Muscle layer of duodenum (tissue), 2 donors: ENCODE data around the gene TNFRSF1B.

Experiments
- H3K27ac ChIP-seq: one replicate; pipeline ENCODE4 v1.7.0; 2013; ENCODE audit warnings: mild to moderate bottlenecking, low read length
- H3K27me3 ChIP-seq: one replicate; pipeline ENCODE4 v1.7.0; 2013; ENCODE audit warnings: low read depth, mild to moderate bottlenecking, control low read depth, low read length
- H3K36me3 ChIP-seq, 2 donors: one replicate each; pipeline ENCODE4 v1.7.0; 2013; ENCODE audit warnings: low read length in 2 of 2, control low read depth in 1 of 2, mild to moderate bottlenecking in 1 of 2; ENCODE audit not compliant: insufficient read depth in 2 of 2, control insufficient read depth in 1 of 2
- H3K4me1 ChIP-seq, 2 donors: one replicate each; pipeline ENCODE4 v1.7.0; 2013; ENCODE audit warnings: low read length in 2 of 2, mild to moderate bottlenecking in 2 of 2, control low read depth in 1 of 2, moderate library complexity in 1 of 2; ENCODE audit not compliant: insufficient read depth in 2 of 2, control insufficient read depth in 1 of 2
- H3K4me3 ChIP-seq, 2 donors: one replicate each; pipeline ENCODE4 v1.7.0; 2013; ENCODE audit warnings: low read length in 2 of 2, low read depth in 1 of 2, mild to moderate bottlenecking in 1 of 2
- H3K9me3 ChIP-seq, 2 donors: one replicate each; pipeline ENCODE4 v1.7.0; 2013; ENCODE audit warnings: low read length in 2 of 2, control low read depth in 1 of 2, mild to moderate bottlenecking in 1 of 2; ENCODE audit not compliant: control insufficient read depth in 1 of 2
- donor health status: healthy.

Gene TNFRSF1B

GRCh38 chr1:12166834-12167492, at the start of gene TNFRSF1B:
TSS of gene TNFRSF1B (plus strand) at chr1:12166991. CDS start at chr1:12167092, 101 bp downstream.
- Histone ChIP-seq H3K9me3 (no peaks in the 10 kb centered on the region), H3K4me3 (peak within 1 kb of the TSS; percentile 74 to 84), H3K4me1 (peaks cover 6 to 34% of the 10 kb centered on the region in 2 donors), H3K27ac (peak within 1 kb of the TSS; percentile 84), H3K27me3 (no peaks in the 10 kb centered on the region), H3K36me3 (no peaks in the 10 kb centered on the region)

DNA sequence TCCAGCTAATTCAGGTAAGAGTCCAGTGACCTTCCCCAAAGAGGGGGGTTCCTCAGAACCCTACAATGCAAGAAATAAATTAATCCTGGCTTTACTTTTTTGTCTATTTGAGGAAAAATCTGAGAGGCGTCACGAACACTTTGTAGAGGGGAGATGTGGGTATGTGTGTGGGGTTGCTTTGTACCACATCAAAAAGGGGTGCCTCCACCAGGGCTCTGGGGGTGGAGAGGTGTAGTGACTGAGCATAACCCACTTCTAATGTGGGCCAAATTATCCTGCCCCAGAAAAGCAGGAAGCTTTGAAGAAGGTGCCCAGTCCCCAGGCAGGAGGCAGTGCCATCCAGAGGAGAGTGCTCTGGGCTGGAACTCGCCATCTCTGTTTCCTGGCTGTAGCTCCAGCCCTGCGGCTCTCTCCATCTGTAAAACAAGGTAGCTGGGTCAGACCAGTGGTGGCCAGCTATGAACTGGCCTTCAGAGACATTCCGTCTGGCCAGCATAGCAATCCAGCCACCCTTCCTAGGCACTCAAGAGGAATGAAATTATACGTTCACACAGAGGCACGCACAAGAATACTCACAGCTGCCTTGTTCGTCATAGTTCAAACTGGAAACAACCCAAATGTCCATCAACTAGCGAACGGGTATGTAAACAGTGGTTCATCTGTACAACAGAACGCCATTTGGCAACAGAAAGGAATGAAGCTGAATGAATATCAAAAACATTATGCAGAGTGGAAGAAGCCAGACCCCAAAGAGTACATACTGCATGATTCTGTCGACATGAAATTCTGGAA, 45.4 kb upstream of the TNFRSF1B start:
- Histone ChIP-seq H3K27me3 (no peaks in the 10 kb centered on the region), H3K27ac (no peak overlapping the region), H3K4me1 (peaks cover 6 to 9% of the 10 kb centered on the region in 2 donors), H3K4me3 (no peak overlapping the region), H3K9me3 (no peaks in the 10 kb centered on the region), H3K36me3 (no peaks in the 10 kb centered on the region)

DNA sequence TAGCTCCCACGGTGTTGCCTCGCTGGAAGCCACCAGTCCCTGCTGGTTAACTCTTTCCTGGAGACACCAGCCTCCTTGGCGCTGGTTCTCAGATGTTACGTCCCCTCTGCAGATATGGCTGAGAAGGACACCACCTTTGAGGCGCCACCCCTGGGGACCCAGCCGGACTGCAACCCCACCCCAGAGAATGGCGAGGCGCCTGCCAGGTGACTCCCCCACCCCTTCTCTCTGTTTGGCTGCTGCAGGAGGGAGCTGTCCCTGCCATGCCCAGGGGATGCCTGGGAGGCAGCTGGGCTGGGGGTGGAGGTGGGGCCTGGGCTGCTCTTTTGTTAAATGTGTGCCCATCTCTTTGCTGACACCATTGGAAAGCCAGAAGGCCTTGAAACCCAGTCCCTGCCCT, 43.6 kb upstream of the TNFRSF1B start:
- Histone ChIP-seq H3K27ac (no peak overlapping the region), H3K36me3 (no peaks in the 10 kb centered on the region), H3K27me3 (no peaks in the 10 kb centered on the region), H3K4me1 (peaks cover 6 to 9% of the 10 kb centered on the region in 2 donors), H3K4me3 (no peak overlapping the region), H3K9me3 (no peaks in the 10 kb centered on the region)

GRCh38 chr1:12124693-12125421, 41.9 kb upstream of the TNFRSF1B start:
- no peak overlapping the region for H3K27ac ChIP-seq

DNA sequence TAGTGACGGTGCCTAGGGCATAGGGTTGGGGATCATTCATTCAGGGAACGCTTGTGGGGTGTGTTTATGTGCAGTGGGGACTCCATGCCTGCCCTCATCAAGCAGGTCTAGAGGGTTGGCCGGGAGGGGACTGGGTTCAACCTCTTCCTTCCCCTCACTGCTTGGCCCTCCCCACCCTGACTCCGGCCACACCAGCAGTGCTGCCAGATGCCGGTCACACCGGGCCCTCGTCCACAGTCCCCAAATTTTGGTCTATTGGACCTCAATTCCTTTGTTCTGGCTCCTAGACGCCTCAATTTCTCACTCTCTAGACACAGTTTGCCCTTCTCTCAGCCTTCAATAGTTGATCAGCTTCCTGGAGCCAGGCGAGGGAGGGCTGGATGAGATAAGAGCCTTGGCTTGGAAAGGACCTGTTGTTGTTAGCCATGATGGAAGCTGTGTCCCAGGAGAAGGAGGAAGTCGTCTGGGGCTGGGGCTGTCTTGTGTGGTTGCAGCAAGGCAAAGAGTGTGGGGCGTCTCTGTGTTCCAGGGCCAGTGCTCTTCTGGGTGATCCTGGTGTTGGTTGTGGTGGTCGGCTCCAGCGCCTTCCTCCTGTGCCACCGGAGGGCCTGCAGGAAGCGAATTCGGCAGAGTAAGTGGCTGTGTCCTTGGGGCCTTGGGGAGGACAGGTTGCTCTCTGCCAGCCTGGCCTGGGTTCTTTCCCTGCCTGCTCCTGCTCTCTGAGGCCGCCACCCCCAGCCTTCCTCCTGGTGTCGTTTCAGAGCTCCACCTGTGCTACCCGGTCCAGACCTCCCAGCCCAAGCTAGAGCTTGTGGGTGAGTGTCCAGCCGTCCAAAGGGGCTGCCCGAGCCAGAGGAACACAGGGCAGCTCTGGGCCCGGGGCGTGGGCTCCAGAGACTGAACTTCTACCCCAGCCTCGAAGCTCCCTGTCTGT, 41.1 kb upstream of the TNFRSF1B start:
- Histone ChIP-seq H3K27ac (peak overlapping the region; percentile 67), H3K4me3 (no peak overlapping the region), H3K27me3 (no peaks in the 10 kb centered on the region), H3K4me1 (peaks cover 6 to 9% of the 10 kb centered on the region in 2 donors), H3K36me3 (no peaks in the 10 kb centered on the region), H3K9me3 (no peaks in the 10 kb centered on the region)

More at GRCh38 chr1:12124693-12125421, 41.9 kb upstream of the TNFRSF1B start:
- no peak overlapping the region for H3K4me3 ChIP-seq
- peaks cover 6 to 9% of the 10 kb centered on the region in 2 donors for H3K4me1 ChIP-seq
- H3K27me3 ChIP-seq: no peaks in the 10 kb centered on the region
- no peaks in the 10 kb centered on the region for H3K36me3 ChIP-seq
- H3K9me3 ChIP-seq: no peaks in the 10 kb centered on the region

DNA sequence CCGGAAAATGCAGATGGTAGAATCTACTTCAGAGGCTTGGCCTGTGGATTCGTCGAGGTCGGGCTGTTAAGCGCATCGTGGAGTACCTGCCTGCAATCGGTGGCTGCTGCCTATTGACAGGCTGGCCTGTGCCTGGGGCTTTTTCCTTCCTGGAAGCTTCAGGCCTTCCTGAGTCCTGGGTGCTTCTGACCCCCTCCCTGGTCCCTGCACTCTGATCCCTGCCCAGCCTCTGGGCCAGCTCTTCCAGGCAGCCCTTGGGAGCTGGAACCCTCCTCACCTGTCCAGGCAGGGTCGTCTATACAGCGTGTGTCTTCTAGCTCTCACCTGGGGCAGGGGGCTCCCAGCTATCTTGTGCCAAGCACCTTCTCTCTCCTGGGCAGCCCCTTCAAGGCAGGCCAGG, 40.0 kb upstream of the TNFRSF1B start:
- no peak overlapping the region for H3K27ac ChIP-seq

GRCh38 chr1:12127206-12127810, 39.5 kb upstream of the TNFRSF1B start:
- no peaks in the 10 kb centered on the region for H3K27me3 ChIP-seq
- H3K36me3 ChIP-seq: no peaks in the 10 kb centered on the region
- H3K9me3 ChIP-seq: no peaks in the 10 kb centered on the region
- H3K4me3 ChIP-seq: no peak overlapping the region
- H3K4me1 ChIP-seq: peaks cover 9 to 10% of the 10 kb centered on the region in 2 donors
- H3K27ac ChIP-seq: no peak overlapping the region

More for the DNA sequence above, 40.0 kb upstream of the TNFRSF1B start:
- H3K9me3 ChIP-seq: no peaks in the 10 kb centered on the region
- no peak overlapping the region for H3K4me3 ChIP-seq
- H3K4me1 ChIP-seq: peaks cover 6 to 9% of the 10 kb centered on the region in 2 donors
- H3K36me3 ChIP-seq: no peaks in the 10 kb centered on the region
- no peaks in the 10 kb centered on the region for H3K27me3 ChIP-seq

GRCh38 chr1:12128120-12128519, 38.7 kb upstream of the TNFRSF1B start:
- Histone ChIP-seq H3K4me3 (no peak overlapping the region), H3K4me1 (peaks cover 9 to 10% of the 10 kb centered on the region in 2 donors), H3K9me3 (no peaks in the 10 kb centered on the region), H3K27me3 (no peaks in the 10 kb centered on the region), H3K36me3 (no peaks in the 10 kb centered on the region), H3K27ac (no peak overlapping the region)

- Histone ChIP-seq H3K36me3 (no peaks in the 10 kb centered on the region), H3K4me1 (peaks cover 9 to 10% of the 10 kb centered on the region in 2 donors), H3K27me3 (no peaks in the 10 kb centered on the region), H3K4me3 (no peak overlapping the region), H3K27ac (no peak overlapping the region), H3K9me3 (no peaks in the 10 kb centered on the region)
Observed at GRCh38 chr1:12129624-12130023, 37.2 kb upstream of the TNFRSF1B start.

DNA sequence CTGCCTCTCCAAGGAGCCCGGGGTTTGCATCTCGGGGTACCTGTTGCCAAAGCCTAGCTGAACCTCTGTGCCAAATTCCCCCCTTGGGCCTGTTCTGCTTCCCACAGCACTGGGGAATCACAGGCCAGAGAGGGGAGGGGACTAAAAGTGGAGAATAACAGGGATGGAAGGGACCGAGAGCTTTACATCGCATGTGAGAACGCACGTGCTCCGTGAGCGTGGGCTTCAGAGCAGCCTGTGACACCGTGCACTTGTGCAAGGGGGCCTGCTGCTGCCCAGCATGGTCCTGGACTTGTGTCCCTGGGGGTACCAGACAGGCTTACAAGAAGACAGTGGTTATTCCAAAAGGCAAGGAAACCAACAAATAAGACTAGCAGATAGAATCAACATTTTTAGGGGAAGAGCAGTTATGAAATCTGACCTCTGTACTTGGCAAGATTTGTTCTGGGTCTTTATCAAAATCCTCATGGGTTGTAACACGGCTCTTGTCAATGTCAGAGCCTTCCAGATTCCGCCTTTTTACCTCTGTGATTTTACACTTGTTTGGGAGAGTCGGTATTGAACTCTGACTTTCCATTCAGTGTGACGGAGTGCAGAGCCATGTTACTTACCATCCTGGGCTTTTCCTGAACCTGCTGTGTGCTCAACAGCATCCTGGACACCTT, 36.2 kb upstream of the TNFRSF1B start:
- Histone ChIP-seq H3K4me3 (no peak overlapping the region), H3K27me3 (no peaks in the 10 kb centered on the region), H3K27ac (no peak overlapping the region), H3K4me1 (peaks cover 1 to 5% of the 10 kb centered on the region in 2 donors), H3K9me3 (no peaks in the 10 kb centered on the region), H3K36me3 (no peaks in the 10 kb centered on the region)
